Astrocyte of the spinal cord (primary cell): ENCODE measurements around the gene LCN15.

ENCODE experiments used
- DNase-seq: peaks from one replicate; pipeline ENCODE4 v3.0.0; 2011; ENCODE audit warnings: low read depth, low spot score
- H3K4me3 ChIP-seq: 2 replicates; pipeline ENCODE4 v1.5.1; 2011; ENCODE audit warnings: low read depth, mild to moderate bottlenecking, low read length, moderate library complexity
- in situ Hi-C: cut with HindIII; loops from 2 replicates; pipeline ENCODE4 v1.10.0; 2017; ENCODE audit warnings: low sequenced_read_pairs
- TF ChIP-seq, protein P1 (sequence below): IDR thresholded peaks from 2 replicates; pipeline ENCODE4 v1.5.1; 2012; ENCODE audit warnings: low read depth, mild to moderate bottlenecking, low read length, inconsistent platforms

Gene LCN15

GRCh38 chr9:136739509-136739908 is 24.8 kb downstream of the LCN15 start:
- in situ Hi-C loops, result no loop called here
- no peak overlapping the region for H3K4me3 ChIP-seq
- TF ChIP-seq, protein P1, sequence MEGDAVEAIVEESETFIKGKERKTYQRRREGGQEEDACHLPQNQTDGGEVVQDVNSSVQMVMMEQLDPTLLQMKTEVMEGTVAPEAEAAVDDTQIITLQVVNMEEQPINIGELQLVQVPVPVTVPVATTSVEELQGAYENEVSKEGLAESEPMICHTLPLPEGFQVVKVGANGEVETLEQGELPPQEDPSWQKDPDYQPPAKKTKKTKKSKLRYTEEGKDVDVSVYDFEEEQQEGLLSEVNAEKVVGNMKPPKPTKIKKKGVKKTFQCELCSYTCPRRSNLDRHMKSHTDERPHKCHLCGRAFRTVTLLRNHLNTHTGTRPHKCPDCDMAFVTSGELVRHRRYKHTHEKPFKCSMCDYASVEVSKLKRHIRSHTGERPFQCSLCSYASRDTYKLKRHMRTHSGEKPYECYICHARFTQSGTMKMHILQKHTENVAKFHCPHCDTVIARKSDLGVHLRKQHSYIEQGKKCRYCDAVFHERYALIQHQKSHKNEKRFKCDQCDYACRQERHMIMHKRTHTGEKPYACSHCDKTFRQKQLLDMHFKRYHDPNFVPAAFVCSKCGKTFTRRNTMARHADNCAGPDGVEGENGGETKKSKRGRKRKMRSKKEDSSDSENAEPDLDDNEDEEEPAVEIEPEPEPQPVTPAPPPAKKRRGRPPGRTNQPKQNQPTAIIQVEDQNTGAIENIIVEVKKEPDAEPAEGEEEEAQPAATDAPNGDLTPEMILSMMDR, result no peak
- DNase-seq, result no peak

GRCh38 chr9:136738960-136739359 is 25.4 kb downstream of the LCN15 start:
- in situ Hi-C loops, result no loop called here
- TF ChIP-seq, protein P1, result no peak
- no peak overlapping the region for H3K4me3 ChIP-seq
- DNase-seq, result no peak

GRCh38 chr9:136735812-136736480 is 28.4 kb downstream of the LCN15 start:
- in situ Hi-C loops, result no loop called here
- TF ChIP-seq, protein P1, result no peak
- no peak overlapping the region for H3K4me3 ChIP-seq
- DNase-seq, result no peak

DNA sequence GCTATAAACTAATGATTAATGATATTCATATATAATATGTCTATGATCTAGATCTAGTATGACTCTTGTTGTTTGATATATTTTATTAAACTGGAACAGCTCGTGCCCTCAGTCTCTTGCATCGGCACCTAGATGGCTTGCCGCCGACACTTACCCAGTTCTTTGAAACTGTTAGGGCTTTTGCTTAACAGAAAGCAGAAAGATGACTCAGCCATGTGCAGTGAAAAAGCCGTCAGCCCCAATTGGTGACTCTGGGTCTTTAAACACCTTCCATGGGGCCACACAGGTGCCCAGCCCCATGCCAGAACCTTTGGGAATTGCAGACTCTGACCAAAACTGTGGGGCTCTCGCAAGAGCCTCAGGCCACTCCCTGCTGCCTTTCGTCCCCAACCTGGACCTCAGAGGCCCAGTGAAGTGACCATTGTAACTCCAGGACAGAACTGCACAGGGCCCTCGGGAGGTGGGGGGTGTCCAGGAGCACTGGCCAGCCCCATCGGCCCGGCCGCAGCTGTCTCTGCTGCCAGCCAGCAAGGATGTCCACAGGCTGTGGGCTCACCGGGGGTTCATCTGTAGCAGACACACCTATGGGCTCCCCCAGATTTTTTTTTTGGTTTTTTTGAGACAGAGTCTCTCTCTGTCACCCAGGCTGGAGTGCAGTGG is 29.4 kb downstream of the LCN15 start:
- H3K4me3 ChIP-seq, result no peak overlapping the region
- in situ Hi-C loops, result no loop called here
- TF ChIP-seq, protein P1, result no peak
- no peak for DNase-seq

GRCh38 chr9:136733611-136734010 is 30.7 kb downstream of the LCN15 start:
- DNase-seq, result no peak
- in situ Hi-C loops, result no loop called here
- TF ChIP-seq, protein P1, result no peak
- H3K4me3 ChIP-seq, result no peak overlapping the region

- TF ChIP-seq, protein P1, result no peak
- no peak overlapping the region for H3K4me3 ChIP-seq
- in situ Hi-C loops, result no loop called here
- DNase-seq, result no peak
Observed at GRCh38 chr9:136732444-136733178, 31.7 kb downstream of the LCN15 start.
